ENCODE data around the gene HIF1A.
"Not testable (repeated sequence)": the region's sequence is repeated elsewhere in the genome, so short reads cannot be mapped to it uniquely, and the experiment has no call there.

DNA sequence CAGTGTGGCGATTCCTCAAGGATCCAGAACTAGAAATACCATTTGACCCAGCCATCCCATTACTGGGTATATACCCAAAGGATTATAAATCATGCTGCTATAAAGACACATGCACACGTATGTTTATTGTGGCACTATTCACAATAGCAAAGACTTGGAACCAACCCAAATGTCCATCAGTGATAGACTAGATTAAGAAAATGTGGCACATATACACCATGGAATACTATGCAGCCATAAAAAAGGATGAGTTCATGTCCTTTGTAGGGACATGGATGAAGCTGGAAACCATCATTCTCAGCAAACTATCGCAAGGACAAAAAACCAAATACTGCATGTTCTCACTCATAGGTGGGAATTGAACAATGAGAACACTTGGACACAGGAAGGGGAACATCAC is 37.2 kb upstream of the HIF1A start:
- TF ChIP-seq TAF1 (IDR thresholded peaks at IDR 0.05; ENCODE audit: low read depth, low read length); POLR2AphosphoS5 (IDR thresholded peaks at IDR 0.05; ENCODE audit: low read depth, low read length); POLR2A (IDR thresholded peaks at IDR 0.05; ENCODE audit: low read depth, low read length); POU2F2 (IDR thresholded peaks at IDR 0.05; ENCODE audit: low read depth, low read length); PAX5 (IDR thresholded peaks at IDR 0.05; ENCODE audit: insufficient read depth, low read length, severe bottlenecking): not testable (repeated sequence)
